A673 (cell line): Measurements from ENCODE around the gene NASP. TPM values are rescaled to one million over a fixed set of nuclear protein-coding genes. Genes with fewer than 3 reads are reported as not detected.

Experiments used
- BruUV-seq: library from RNA; stranded (reverse); fragments of 400-500 nt; replicated peaks from 2 replicates; lab custom pipeline; 2021; lab: Mats Ljungman, UMichigan
- CTCF ChIA-PET: fragments of 300-600 bp; sonication (Branson Sonifier 250); formaldehyde crosslinking; loops from one replicate; lab custom pipeline; 2022; ENCODE audit warnings: antibody characterized with exemption; lab: Charles Lee
- POLR2A ChIA-PET: fragments of 300-600 bp; sonication (Branson Sonifier 250); formaldehyde crosslinking; loops from one replicate; lab custom pipeline; 2022; ENCODE audit warnings: antibody characterized with exemption; ENCODE audit not compliant: low non-redundant PET; lab: Charles Lee
- DNase-seq: peaks from one replicate; pipeline ENCODE4 v3.0.0-alpha.2; 2015; ENCODE audit warnings: low spot score
- H3K27ac ChIP-seq: fragments of 200-600 bp; sonication (generic); 2 replicates; pipeline ENCODE4 v1.5.1; 2016; ENCODE audit warnings: mixed run types, low read depth, mild to moderate bottlenecking, mixed read lengths, antibody characterized with exemption, low read length; ENCODE audit not compliant: poor library complexity, severe bottlenecking
- H3K27me3 ChIP-seq: fragments of 200-600 bp; sonication (generic); replicated peaks from 2 replicates; pipeline ENCODE4 v1.6.1; 2017; ENCODE audit warnings: mixed run types, low read depth, mild to moderate bottlenecking, mixed read lengths, antibody characterized with exemption, low read length; ENCODE audit not compliant: insufficient read depth, poor library complexity
- H3K36me3 ChIP-seq: fragments of 200-600 bp; sonication (generic); 2 replicates; pipeline ENCODE4 v1.6.1; 2016; ENCODE audit warnings: mixed run types, mild to moderate bottlenecking, mixed read lengths, antibody characterized with exemption, low read length; ENCODE audit not compliant: insufficient read depth, poor library complexity, severe bottlenecking
- H3K4me1 ChIP-seq: fragments of 200-600 bp; sonication (generic); 2 replicates; pipeline ENCODE4 v1.6.1; 2017; ENCODE audit warnings: mixed run types, mild to moderate bottlenecking, mixed read lengths, antibody characterized with exemption, low read length; ENCODE audit not compliant: insufficient read depth, poor library complexity, severe bottlenecking
- H3K4me3 ChIP-seq: fragments of 200-600 bp; sonication (generic); 2 replicates; pipeline ENCODE4 v1.5.1; 2016; ENCODE audit warnings: low read depth, mixed run types, mild to moderate bottlenecking, mixed read lengths, low read length; ENCODE audit not compliant: poor library complexity, severe bottlenecking
- H3K9me3 ChIP-seq: fragments of 200-600 bp; sonication (generic); 2 replicates; pipeline ENCODE4 v1.6.1; 2016; ENCODE audit warnings: mixed run types, low read depth, mild to moderate bottlenecking, mixed read lengths, antibody characterized with exemption, low read length; ENCODE audit not compliant: poor library complexity, severe bottlenecking
- CTCF ChIP-seq: fragments of 300-800, 200-600 bp; sonication (generic); conservative IDR thresholded peaks from 2 replicates; pipeline ENCODE4 v1.5.1; 2017; ENCODE audit warnings: low read depth, mild to moderate bottlenecking, antibody characterized with exemption, low read length, moderate library complexity, mixed read lengths
- EZH2 ChIP-seq: fragments of 200-600 bp; sonication (generic); IDR thresholded peaks from 2 replicates; pipeline ENCODE4 v1.6.1; 2017; ENCODE audit warnings: borderline replicate concordance, low read depth, mild to moderate bottlenecking, mixed read lengths, antibody characterized with exemption, low read length; ENCODE audit not compliant: poor library complexity, severe bottlenecking
- intact Hi-C: fragments of 100-400 bp; cut with micrococcal nuclease; formaldehyde crosslinking; loops from one replicate; pipeline ENCODE4 v1.10.0; 2022; ENCODE audit not compliant: unreplicated experiment
- total RNA-seq: library from RNA; stranded (reverse); gene quantifications from 2 replicates; pipeline ENCODE4 v1.2.3, GENCODE V29; 2021

Gene NASP
- total RNA-seq, 1 experiment from 2014 or later = 392 TPM

GRCh38 chr1:45635211-45635610 lies 51.4 kb downstream of the NASP start:
- intact Hi-C loops = loop anchor here (10.0 kb wide), 1 partner anchor 250 kb away; no protein-coding TSS in a partner anchor
- POLR2A ChIA-PET = no interaction called here
- Histone ChIP-seq H3K4me1 (no peaks in the 10 kb centered on the region), H3K9me3 (no peaks in the 10 kb centered on the region), H3K36me3 (peaks cover 99% of the 10 kb centered on the region), H3K27ac (no peak overlapping the region), H3K4me3 (no peak overlapping the region), H3K27me3 (no peaks in the 10 kb centered on the region)
- CTCF ChIA-PET = no interaction called here
- DNase-seq = no peak
- no TSS peak for BruUV-seq
- TF ChIP-seq EZH2 = no peak
- no peak for TF ChIP-seq CTCF

- intact Hi-C loops = no loop called here
- CTCF ChIA-PET = no interaction called here
Measured at GRCh38 chr1:45640293-45640692, 56.5 kb downstream of the NASP start.

GRCh38 chr1:45643321-45643720 lies 59.5 kb downstream of the NASP start:
- Histone ChIP-seq H3K27ac (no peak overlapping the region), H3K27me3 (no peaks in the 10 kb centered on the region), H3K4me3 (no peak overlapping the region), H3K4me1 (no peaks in the 10 kb centered on the region), H3K36me3 (peaks cover 48% of the 10 kb centered on the region), H3K9me3 (no peaks in the 10 kb centered on the region)
- intact Hi-C loops = no loop called here
- CTCF ChIA-PET = no interaction called here
- TF ChIP-seq CTCF (no peak), EZH2 (no peak)
- no TSS peak for BruUV-seq
- POLR2A ChIA-PET = no interaction called here
- DNase-seq = no peak

More at GRCh38 chr1:45640293-45640692, 56.5 kb downstream of the NASP start:
- DNase-seq = no peak
- Histone ChIP-seq H3K27ac (no peak overlapping the region), H3K4me3 (no peak overlapping the region), H3K36me3 (peaks cover 72% of the 10 kb centered on the region), H3K9me3 (no peaks in the 10 kb centered on the region), H3K4me1 (no peaks in the 10 kb centered on the region), H3K27me3 (no peaks in the 10 kb centered on the region)
- no TSS peak for BruUV-seq
- POLR2A ChIA-PET = no interaction called here
- no peak for TF ChIP-seq EZH2
- TF ChIP-seq CTCF = no peak
